GM18526 (cell line): ENCODE measurements around the gene ITGBL1.

ENCODE experiments used
- POLR2A ChIP-seq: IDR thresholded peaks from 3 replicates; pipeline ENCODE4 v1.6.1; 2011; ENCODE audit not compliant: insufficient read length; ENCODE audit errors: extremely low read depth

Gene ITGBL1

DNA sequence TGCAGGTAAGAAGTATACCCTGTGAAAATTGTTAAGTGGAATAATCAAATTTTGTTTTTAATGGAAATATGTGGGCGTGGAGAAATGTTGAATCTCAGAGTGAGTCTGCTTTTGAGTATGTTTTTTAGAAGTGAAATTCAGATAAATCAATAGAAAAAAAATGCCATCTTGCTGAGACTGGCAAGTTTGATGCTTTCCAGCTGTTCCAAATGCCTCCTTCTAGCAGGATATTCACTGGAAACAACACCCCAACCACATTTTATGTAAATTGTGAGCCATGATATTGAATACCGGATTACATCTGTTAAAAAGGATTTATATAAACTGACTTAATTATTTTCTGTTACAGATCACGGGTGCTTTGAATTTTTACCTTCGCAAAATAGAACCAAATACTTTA lies 115.4 kb downstream of the ITGBL1 start:
- no peak for TF ChIP-seq POLR2A

DNA sequence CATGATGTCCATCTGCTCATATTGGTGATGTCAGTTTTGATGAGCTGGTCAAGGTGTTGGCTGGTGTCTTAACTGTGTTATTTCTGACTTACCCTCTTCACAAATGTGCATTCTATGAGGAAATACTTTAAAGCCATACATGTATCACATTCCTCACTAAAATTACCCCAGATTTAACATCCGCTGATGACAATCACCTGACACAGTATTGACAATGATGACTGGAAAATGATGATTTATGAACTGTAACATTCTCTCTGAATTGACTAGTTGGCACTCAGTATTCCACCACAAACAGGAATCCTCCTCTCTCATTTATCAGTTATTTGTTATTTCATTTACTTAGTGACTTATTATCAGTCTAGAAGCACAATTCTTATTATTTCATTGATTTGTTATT lies 117.3 kb downstream of the ITGBL1 start:
- TF ChIP-seq POLR2A: no peak

DNA sequence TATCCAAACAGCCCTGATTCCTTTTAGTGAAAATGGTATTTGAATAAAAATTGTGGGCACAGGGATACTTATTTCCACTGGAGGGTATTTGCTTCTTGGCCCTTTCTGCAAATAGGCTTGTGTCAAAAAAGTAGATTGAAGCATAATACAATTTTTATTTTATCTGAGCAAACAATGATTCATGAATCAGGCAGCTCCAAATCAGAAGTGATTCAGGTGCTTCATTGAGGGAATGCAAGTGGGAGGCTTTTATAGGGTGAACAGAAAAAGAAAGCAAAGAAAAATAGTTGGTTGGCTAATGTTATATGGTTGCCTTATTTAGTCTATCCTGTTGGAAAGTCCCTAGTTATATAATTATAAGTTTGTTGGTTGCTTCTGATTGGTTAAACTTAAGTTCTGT lies 117.9 kb downstream of the ITGBL1 start:
- TF ChIP-seq POLR2A: no peak

DNA sequence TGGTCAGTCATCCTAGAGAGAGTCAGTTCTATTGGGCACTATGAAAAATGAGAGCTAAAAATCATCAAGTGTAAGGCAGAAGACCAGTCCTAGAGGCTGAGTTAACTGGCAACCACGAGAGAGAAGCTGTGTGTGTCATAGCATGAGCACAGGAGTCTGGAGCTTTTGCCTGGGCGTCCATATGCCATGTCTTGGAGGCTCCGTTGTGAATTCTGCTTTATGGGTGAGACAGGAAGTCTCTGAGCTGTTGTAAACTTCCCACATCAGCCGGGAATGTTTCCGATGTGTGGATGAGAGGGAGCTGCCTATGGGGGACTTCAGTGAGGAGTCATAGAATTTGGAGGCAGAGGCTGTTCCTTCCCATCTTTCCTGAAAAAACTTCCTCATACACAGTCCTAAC lies 120.0 kb downstream of the ITGBL1 start:
- TF ChIP-seq POLR2A: no peak

DNA sequence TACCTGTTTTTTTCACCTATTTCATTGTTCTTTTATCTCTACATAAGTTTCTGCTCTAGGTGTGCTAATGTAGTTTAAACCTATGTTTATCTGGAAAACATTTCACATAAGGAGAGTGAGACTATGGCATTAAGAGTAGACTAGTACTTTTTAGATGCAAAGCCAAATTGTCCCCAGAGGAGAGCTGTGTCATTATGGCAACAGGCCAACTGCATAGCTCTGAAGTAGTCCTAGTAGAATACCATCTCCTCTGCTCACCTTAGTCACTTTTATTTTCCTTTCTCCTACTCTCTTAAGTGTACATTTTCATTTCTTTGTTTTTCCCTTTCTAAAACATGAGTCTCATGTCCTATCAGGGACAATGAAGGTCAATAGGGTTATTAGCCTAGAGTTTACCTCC lies 123.1 kb downstream of the ITGBL1 start:
- no peak for TF ChIP-seq POLR2A

DNA sequence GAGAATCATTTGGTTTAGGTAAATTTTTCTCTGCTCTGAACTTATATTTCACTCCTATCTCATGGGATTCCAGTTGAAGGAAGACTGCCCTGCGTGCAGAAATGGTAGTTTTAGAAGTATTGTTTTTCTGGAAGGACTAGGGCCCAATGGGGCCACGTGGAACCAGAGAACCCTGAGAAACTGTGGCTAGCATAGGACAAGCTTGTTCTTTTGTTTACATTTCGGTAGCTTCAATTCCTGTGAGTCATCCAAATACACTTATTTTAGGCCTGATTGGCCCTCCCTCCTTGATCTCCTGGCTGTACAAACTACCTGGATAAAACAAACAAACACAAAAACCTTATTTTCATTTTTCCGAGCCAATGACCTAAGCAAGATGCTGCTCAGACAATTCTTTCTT lies 124.0 kb downstream of the ITGBL1 start:
- TF ChIP-seq POLR2A: no peak

DNA sequence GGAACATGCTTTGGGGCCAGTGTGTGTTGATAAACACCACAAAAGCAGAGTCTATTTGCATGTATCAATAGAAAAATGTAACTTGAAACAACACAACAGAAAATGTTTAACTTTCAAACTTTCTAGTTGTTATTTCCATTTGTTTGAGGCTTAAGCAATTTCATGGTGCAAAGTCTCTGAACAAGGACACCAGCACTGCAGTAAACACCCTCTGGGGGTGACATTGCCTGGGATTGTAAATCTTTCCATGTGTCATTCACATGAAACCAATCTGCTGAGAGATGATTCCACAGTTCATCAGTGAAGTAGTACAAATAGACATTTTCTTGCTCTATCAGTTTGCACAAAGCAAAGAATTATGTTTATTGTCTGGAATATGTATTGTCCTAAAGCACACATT lies 124.5 kb downstream of the ITGBL1 start:
- no peak for TF ChIP-seq POLR2A

DNA sequence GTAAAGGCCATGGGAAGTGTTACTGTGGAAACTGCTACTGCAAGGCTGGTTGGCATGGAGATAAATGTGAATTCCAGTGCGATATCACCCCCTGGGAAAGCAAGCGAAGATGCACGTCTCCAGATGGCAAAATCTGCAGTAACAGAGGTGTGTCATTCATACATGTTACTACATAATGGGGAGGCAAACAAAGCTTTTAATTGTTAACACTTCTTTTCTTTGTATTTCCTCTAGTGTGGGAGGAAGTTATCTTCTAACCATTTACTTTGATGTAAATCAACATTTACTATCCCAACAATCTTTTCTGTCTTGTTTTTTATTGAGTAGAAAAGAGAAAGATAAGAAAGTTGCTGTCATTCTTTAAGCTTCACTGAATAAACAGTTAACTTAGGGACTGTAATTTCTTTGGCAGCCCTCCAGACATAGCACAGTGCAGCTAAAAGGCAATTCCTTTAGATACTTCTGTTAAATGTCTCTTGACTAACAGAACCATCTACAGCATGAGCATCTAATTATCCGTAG lies 126.9 kb downstream of the ITGBL1 start:
- no peak for TF ChIP-seq POLR2A

DNA sequence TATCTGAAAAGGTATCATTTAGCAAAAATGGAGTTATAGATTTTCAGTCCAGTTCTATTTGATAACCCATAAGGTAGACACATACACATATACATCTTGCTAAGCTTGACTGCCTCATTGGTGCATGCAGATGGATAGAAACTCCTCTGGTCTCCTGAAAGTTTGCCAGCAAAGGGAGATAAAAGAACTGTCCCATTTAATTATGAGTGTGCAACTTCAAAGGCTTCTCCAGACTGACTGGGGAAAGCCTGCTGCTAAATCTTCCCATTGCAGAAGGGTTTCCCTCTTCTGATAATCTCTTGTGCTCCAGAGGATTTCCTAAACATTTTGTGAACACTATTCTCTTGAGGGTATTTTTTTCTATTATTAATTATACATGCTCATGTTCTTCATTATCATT lies 131.9 kb downstream of the ITGBL1 start:
- no peak for TF ChIP-seq POLR2A

DNA sequence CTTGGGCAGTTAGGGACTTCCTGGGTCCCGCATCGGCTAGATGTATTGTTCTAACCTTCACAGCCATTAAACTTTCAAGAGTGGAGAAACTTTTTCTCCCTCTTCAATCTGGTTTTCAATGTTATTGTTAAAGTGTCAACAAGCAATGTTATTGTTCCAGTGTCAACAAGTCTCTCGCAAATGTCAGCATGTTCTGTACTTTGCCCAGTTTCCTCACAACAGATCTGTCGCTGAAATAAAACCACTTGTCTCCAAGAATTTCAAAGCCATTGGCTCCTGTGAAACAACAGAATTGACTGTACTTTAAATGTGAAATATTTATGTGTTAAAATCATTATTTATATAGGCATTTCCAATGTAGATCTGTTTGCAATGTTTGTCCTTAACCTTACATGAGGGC lies 138.0 kb downstream of the ITGBL1 start:
- no peak for TF ChIP-seq POLR2A

DNA sequence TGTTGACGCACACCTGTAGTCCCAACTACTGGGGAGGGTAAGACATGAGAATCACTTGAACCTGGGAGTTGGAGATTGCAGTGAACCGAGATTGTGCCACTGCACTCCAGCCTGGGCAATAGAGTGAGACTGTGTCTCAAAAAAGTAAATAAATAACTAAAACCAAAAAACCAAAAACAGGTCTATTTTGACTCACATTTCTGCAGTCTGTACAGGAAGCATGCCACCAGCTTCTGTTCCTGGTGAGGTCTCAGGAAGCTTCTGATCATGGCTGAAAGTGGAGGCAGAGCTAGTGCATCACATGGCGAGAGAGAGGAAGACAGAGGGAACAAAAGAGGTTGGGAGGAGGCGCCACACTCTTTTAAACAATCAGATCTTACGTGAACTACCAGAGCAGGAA lies 142.5 kb downstream of the ITGBL1 start:
- no peak for TF ChIP-seq POLR2A

DNA sequence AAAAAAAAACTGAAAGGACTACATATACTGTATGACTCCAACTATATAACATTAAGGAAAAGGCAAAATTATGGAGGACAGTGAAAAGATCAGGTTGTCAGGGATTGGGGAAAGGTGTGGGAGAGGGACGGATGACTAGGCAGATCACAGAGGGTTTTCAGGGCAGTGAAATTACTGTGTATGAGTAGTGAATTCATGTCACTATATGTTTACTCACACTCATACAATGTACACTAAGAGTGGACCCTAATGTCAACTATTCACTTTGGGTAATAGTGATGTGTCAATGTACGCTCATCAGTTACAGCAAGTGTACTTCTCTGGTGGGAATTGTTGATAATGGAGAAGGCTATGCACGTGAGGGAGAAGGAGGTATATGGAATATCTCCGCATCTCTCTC lies 144.3 kb downstream of the ITGBL1 start:
- TF ChIP-seq POLR2A: no peak

DNA sequence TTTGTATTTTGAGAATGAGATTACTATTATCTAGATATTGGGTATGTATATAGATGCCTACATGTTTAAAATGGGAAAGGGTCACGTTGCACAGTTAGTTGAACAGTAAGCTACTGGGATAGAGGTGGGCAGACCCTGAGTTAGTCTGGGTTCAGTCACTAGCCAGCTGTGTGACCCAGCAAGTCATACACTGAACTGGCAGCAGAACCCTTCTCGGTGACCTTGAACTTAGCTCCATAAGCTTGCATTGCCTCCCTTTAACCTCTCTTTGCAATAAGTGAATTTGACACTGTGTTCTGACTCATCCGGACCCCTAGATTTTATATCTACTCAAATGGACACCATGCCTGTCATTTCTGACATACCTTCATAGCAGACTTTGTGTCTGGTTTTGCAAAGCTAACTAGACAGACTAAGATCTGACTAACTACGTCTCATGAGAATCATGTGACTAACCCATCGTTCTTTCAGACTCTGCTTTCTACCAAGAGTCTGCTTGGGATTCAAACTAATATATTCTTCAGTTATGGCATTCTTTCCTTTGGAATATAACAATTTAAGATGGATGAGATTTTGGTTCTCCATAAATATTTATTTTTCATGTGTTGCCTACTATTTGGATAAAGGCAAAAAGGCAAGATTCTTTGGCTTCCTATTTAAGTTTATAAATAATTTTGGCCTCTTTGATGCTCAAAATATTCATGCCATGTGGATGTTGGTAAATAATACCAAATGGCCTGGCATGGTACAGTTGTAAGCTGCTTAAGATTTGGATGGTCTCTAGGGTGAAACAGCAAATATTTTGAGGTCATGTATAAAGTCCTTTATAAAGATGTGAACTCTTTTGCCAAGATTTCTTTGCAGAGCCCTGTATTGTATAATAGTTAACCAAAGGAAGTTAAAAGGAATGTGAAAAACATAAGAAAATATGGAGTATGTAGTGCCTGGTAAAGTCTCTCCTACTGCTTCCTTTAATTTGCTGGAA lies 159.3 kb downstream of the ITGBL1 start:
- no peak for TF ChIP-seq POLR2A

DNA sequence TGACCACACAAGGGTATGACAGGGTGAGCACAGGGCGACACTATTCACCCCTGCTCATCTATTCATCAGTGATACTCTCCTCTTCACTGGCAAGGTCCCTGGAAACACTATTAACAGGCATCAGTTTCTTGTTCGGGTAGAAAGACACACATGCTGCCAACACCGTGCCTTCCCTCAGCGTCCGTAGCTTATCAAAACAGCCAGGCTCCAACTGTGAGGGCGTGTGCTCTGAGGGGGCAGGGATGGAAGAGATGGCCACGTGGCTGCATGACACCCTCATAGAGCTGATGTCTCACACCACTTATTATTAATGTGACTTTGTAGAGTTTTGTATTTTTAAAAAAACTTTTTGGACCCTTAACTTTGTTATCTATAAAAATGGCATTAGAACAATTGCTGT lies 160.3 kb downstream of the ITGBL1 start:
- TF ChIP-seq POLR2A: no peak

DNA sequence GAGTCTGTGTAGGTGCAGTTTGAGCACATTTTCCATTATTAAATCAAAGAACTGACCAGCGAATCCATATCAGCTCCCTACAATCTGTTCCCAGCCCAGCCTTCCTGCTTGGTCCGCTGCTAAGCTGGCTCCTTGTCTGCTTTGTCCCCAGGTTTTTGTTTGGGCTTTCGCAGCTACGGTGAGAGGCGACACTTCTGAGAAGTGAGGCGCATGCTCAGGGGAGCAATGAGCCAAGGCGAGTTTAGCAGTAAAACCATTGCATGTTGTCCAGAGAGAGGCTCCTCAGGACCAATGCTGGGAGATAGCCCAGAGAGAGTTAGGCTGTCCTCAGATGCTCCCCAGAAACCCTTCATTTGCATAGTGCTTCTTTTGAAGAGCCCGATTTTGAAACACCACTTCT lies 162.0 kb downstream of the ITGBL1 start:
- TF ChIP-seq POLR2A: no peak

DNA sequence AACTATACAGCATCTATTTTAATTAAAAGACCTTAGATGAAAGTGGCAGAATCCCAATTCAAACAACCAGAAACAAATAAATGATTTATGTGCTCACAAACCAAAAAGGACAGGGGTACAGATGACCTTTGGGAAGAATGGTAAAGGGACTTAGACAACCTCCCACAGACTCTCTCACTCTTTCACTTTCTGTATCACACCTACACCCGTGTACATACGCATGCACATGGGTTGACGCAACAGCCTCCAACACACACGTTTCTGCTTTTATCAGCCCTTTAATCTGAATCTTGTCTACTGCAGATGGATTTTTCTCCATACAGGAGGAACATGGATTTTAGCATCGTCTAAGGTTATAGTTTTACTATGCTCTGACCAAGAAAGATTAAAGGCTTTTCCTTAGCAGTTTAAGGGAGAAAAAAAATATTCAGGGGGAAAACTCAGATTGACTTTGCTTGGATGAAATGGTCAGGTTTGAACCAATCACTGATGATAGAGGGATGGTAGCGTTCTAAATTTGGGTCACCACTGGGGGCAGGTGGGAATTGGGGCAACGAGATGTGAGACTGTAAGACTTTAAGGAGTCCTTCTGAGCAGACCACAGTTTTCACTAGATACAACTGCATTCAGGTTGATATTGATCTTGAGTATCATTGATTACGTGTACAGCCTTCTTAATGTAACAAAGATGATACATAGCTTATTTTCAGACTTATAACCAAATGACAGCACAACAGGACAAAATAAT lies 166.1 kb downstream of the ITGBL1 start:
- no peak for TF ChIP-seq POLR2A

DNA sequence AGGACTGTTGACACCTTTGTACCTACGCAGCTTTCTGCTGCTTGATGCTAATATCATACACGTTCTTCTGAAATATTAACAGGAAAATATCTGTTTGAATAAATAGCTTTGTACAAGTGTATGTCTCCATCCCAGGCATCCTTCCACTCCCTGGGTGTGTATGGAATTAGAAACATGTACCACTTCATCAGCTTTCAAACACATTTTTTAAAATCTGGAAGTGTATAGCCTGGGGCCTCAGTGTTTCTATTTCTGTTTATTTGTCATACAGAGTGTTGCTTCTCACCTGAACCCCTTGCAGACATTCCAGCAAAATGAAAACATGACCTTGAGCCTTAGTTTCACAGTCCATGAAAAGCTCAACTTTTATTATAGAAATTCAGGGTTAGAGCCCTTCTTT lies 168.6 kb downstream of the ITGBL1 start:
- TF ChIP-seq POLR2A: no peak
